ENCODE data around the gene LRRC36. TPM values are rescaled to one million over a fixed set of nuclear protein-coding genes. Genes with fewer than 3 reads are reported as not detected.
"Not testable (repeated sequence)": the region's sequence is repeated elsewhere in the genome, so short reads cannot be mapped to it uniquely, and the experiment has no call there.

LRRC36 gene
- total RNA-seq, 8 experiments from 2014 or later: 0.43 to 1.5 (median 1.0) TPM; not detected in 4

GRCh38 chr16:67407176-67407787 is 80.7 kb downstream of the LRRC36 start:
- Histone ChIP-seq H3K27ac (no peak overlapping the region), H3K4me3 (no peak overlapping the region), H3K4me1 (replicated peaks in 1 of 2) (peaks cover 0 to under 1% of the 10 kb centered on the region in 2 donors)
- in situ Hi-C loops (cut with MboI; ENCODE audit: low pct_unique_long_range_greater_than_20kb in 2 of 9, low sequenced_read_pairs in 9 of 9, unreplicated experiment in 9 of 9): loop anchor here in 4 of 9 experiments (25.0 kb wide), 3 partner anchors 145 to 470 kb away; partner anchors contain the start of genes CES2 (in 1 of the 4), CIAO2B (in 1 of the 4), FHOD1 (in 1 of the 4) and RRAD (in 1 of the 4)
- no peak for ATAC-seq (replicated peaks in 6 of 8)
- WGBS, 10 experiments: 23 to 100% (median 91%) methylated on average over 1 to 6 of the region's 7 CpGs; no CpG with 5 or more reads in 4 of the 10 experiments

DNA sequence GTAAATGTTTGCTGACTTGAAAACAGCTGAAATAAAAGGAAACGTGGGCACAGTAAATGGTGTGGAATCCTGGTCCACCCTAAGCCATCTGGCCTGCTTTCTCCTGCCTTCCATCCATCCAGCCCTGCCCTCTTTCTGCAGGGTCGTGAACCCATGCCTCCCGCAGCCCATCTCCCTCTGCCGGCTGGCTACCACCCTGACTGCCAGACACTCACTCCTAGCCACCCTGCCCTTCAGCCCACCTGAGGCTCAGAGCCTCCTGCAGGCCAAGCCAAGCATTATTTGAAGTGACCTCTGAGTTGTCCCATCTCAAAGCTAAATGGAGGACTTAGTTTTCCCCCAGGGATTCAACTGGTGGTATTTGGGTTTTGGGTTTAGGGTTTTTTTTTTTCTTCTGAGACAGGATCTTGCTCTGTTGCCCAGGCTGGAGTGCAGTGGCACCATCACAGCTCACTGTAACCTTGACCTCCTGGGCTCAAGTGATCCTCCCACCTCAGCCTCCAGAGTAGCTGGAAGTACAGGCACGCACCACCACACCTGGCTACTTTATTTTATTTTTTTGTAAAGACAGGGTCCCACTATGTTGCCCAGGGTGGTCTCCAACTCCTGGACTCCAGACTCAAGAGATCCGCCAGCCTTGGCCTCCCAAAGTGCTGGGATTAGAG is 81.3 kb downstream of the LRRC36 start:
- in situ Hi-C loops (cut with MboI; ENCODE audit: low pct_unique_long_range_greater_than_20kb in 2 of 9, low sequenced_read_pairs in 9 of 9, unreplicated experiment in 9 of 9): loop anchor here in 4 of 9 experiments (25.0 kb wide), 3 partner anchors 146 to 471 kb away; partner anchors contain the start of genes CES2 (in 1 of the 4), CIAO2B (in 1 of the 4), FHOD1 (in 1 of the 4) and RRAD (in 1 of the 4)
- no peaks in the 10 kb centered on the region for H3K4me1 ChIP-seq (replicated peaks in 1 of 2)
- H3K27ac ChIP-seq: no peak overlapping the region
- 20 to 100% (median 60%) methylated on average over 1 to 4 of the region's 6 CpGs; no CpG with 5 or more reads in 4 of the 10 experiments for WGBS, 10 experiments
- peak in 2 of 8 experiments; percentile 25 to 65 for ATAC-seq (replicated peaks in 6 of 8)
- no peak overlapping the region for H3K4me3 ChIP-seq

GRCh38 chr16:67409631-67410030 is 83.0 kb downstream of the LRRC36 start:
- ATAC-seq (replicated peaks in 6 of 8): no peak
- in situ Hi-C loops (cut with MboI; ENCODE audit: low pct_unique_long_range_greater_than_20kb in 2 of 9, low sequenced_read_pairs in 9 of 9, unreplicated experiment in 9 of 9): loop anchor here in 4 of 9 experiments (25.0 kb wide), 3 partner anchors 147 to 472 kb away; partner anchors contain the start of genes CES2 (in 1 of the 4), CIAO2B (in 1 of the 4), FHOD1 (in 1 of the 4) and RRAD (in 1 of the 4)

DNA sequence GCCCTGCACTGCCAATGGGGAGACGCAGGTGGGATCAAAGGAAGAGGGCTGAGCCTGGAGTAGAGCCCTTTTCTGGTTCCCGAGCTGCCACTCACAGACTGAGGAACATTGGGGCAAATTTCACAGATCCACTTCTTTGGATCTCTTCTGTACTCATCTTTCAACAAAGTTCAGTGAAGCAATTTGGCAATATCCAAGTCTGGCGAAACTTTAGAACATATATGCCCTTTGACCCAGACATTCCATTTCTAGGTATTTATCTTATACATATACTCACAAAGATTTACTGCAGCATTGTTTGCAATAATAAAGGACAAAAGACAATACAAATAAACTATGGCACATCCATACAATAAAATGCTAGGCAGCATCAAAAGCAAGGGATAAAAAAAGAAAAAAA is 84.7 kb downstream of the LRRC36 start:
- H3K4me1 ChIP-seq (replicated peaks in 1 of 2): peaks cover 2 to 16% of the 10 kb centered on the region in 2 donors
- no peak overlapping the region for H3K4me3 ChIP-seq
- in situ Hi-C loops (cut with MboI; ENCODE audit: low pct_unique_long_range_greater_than_20kb in 2 of 9, low sequenced_read_pairs in 9 of 9, unreplicated experiment in 9 of 9): loop anchor here in 4 of 9 experiments (25.0 kb wide), 3 partner anchors 149 to 474 kb away; partner anchors contain the start of genes CES2 (in 1 of the 4), CIAO2B (in 1 of the 4), FHOD1 (in 1 of the 4) and RRAD (in 1 of the 4)
- 74 to 100% (median 100%) methylated on average over 1 to 3 of the region's 3 CpGs; no CpG with 5 or more reads in 3 of the 10 experiments for whole genome bisulfite sequencing, 10 experiments
- H3K27ac ChIP-seq: no peak overlapping the region
- no peak for ATAC-seq (replicated peaks in 6 of 8)

More at GRCh38 chr16:67409631-67410030, 83.0 kb downstream of the LRRC36 start:
- Histone ChIP-seq H3K27ac (no peak overlapping the region), H3K4me1 (replicated peaks in 1 of 2) (peaks cover 0 to 10% of the 10 kb centered on the region in 2 donors), H3K4me3 (no peak overlapping the region)
- WGBS, 10 experiments: 80 to 100% (median 100%) methylated on average over 1 to 3 of the region's 9 CpGs; no CpG with 5 or more reads in 6 of the 10 experiments

- in situ Hi-C loops (cut with MboI; ENCODE audit: low pct_unique_long_range_greater_than_20kb in 2 of 9, low sequenced_read_pairs in 9 of 9, unreplicated experiment in 9 of 9): loop anchor here in 4 of 9 experiments (25.0 kb wide), 3 partner anchors 150 to 475 kb away; partner anchors contain the start of genes CES2 (in 1 of the 4), CIAO2B (in 1 of the 4), FHOD1 (in 1 of the 4) and RRAD (in 1 of the 4)
- no peak for ATAC-seq (replicated peaks in 6 of 8)
- WGBS, 10 experiments: 0 to 89% (median 17%) methylated on average over 1 of the region's 2 CpGs; no CpG with 5 or more reads in 5 of the 10 experiments
- Histone ChIP-seq H3K4me1 (replicated peaks in 1 of 2) (peaks cover 2 to 19% of the 10 kb centered on the region in 2 donors), H3K4me3 (no peak overlapping the region), H3K27ac (no peak overlapping the region)
Measured at GRCh38 chr16:67412294-67412693, 85.7 kb downstream of the LRRC36 start.

DNA sequence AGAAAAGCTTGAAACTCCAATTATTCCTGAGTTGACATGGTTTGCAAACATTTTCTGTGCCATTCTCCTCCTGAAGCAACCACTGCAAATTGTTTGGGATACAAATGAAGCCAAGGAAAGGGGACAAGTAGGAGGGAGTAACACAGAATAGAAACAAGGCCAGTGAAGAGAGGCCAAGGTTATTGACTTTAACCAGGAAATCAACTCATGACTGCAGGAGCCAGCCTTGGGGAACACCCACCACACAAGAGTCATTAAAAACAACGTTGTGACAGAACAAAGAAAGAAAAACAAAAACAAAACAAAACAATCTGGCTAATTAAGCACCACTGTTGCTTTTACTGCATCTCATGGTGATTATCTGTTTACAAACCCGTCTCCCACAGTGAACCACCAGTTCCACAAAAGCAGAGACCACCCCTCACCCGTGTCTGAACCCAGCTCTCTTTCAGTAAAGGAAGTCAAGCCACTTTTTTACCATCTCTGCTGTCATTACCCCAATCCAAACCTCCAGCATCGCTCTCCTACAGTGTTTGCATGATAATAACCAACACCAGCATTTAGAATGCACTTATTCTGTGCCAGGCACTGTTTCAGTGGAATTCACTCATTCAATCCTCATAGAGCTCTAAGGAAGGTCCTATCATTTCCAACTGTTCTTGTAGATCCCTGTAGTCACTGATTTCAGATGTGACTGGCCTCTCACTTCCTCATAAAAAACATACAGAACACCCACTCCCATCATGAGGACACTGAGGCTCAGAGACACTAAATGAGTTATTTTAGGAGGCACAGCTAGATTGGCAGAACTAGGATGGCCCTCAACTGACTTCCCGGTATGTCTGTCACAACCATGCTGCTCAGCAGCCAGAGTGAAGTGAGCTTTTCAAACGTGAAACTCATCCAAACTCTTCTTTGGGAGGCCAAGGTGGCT is 87.6 kb downstream of the LRRC36 start:
- H3K27ac ChIP-seq: no peak overlapping the region
- H3K4me3 ChIP-seq: no peak overlapping the region
- in situ Hi-C loops (cut with MboI; ENCODE audit: low pct_unique_long_range_greater_than_20kb in 2 of 9, low sequenced_read_pairs in 9 of 9, unreplicated experiment in 9 of 9): loop anchor here in 4 of 9 experiments (25.0 kb wide), 3 partner anchors 152 to 477 kb away; partner anchors contain the start of genes CES2 (in 1 of the 4), CIAO2B (in 1 of the 4), FHOD1 (in 1 of the 4) and RRAD (in 1 of the 4)
- peaks cover 2 to 19% of the 10 kb centered on the region in 2 donors for H3K4me1 ChIP-seq (replicated peaks in 1 of 2)
- ATAC-seq (replicated peaks in 6 of 8): no peak
- WGBS, 10 experiments: 0 to 60% (median 24%) methylated on average over 1 to 4 of the region's 6 CpGs; no CpG with 5 or more reads in 1 of the 10 experiments

- not testable (repeated sequence) for H3K27ac ChIP-seq; ATAC-seq (replicated peaks in 6 of 8)
- Histone ChIP-seq H3K4me1 (replicated peaks in 1 of 2) (peaks cover 2 to 19% of the 10 kb centered on the region in 2 donors), H3K4me3 (peak overlapping the region; percentile 44 to 69 (median 57))
- in situ Hi-C loops (cut with MboI; ENCODE audit: low pct_unique_long_range_greater_than_20kb in 2 of 9, low sequenced_read_pairs in 9 of 9, unreplicated experiment in 9 of 9): loop anchor here in 4 of 9 experiments (25.0 kb wide), 3 partner anchors 153 to 478 kb away; partner anchors contain the start of genes CES2 (in 1 of the 4), CIAO2B (in 1 of the 4), FHOD1 (in 1 of the 4) and RRAD (in 1 of the 4)
- WGBS, 10 experiments: 60 to 92% (median 80%) methylated on average over 1 to 5 of the region's 19 CpGs; no CpG with 5 or more reads in 7 of the 10 experiments
Measured at GRCh38 chr16:67415421-67415820, 88.8 kb downstream of the LRRC36 start.

GRCh38 chr16:67415872-67416793 is 89.5 kb downstream of the LRRC36 start, which contains the start of gene ZDHHC1:
TSS of gene ZDHHC1 (minus strand) at chr16:67416477. CDS start at chr16:67407775, 8,702 bp downstream.
- in situ Hi-C loops (cut with MboI; ENCODE audit: low pct_unique_long_range_greater_than_20kb in 2 of 9, low sequenced_read_pairs in 9 of 9, unreplicated experiment in 9 of 9): loop anchor here in 4 of 9 experiments (25.0 kb wide), 3 partner anchors 154 to 479 kb away; partner anchors contain the start of genes CES2 (in 1 of the 4), CIAO2B (in 1 of the 4), FHOD1 (in 1 of the 4) and RRAD (in 1 of the 4)
- 0 to 44% (median 8%) methylated on average over 1 to 10 of the region's 73 CpGs; no CpG with 5 or more reads in 2 of the 10 experiments for WGBS, 10 experiments

GRCh38 chr16:67417333-67418061 is 90.9 kb downstream of the LRRC36 start:
- ATAC-seq (replicated peaks in 6 of 8): no peak
- Histone ChIP-seq H3K4me3 (no peak overlapping the region), H3K4me1 (replicated peaks in 1 of 2) (peaks cover 2 to 19% of the 10 kb centered on the region in 2 donors), H3K27ac (no peak overlapping the region)
- WGBS, 10 experiments: 38 to 100% (median 86%) methylated on average over 1 to 2 of the region's 2 CpGs; no CpG with 5 or more reads in 1 of the 10 experiments
- in situ Hi-C loops (cut with MboI; ENCODE audit: low pct_unique_long_range_greater_than_20kb in 2 of 9, low sequenced_read_pairs in 9 of 9, unreplicated experiment in 9 of 9): loop anchor here in 4 of 9 experiments (25.0 kb wide), 3 partner anchors 155 to 480 kb away; partner anchors contain the start of genes CES2 (in 1 of the 4), CIAO2B (in 1 of the 4), FHOD1 (in 1 of the 4) and RRAD (in 1 of the 4)

More at GRCh38 chr16:67415872-67416793, 89.5 kb downstream of the LRRC36 start, which contains the start of gene ZDHHC1:
- Histone ChIP-seq H3K27ac (peak within 1 kb of the TSS; percentile 5 to 58), H3K4me1 (replicated peaks in 1 of 2) (peaks cover 2 to 19% of the 10 kb centered on the region in 2 donors), H3K4me3 (peak within 1 kb of the TSS; percentile 44 to 69 (median 57))
- peak; percentile 94 to 97 (median 96) for ATAC-seq (replicated peaks in 6 of 8)

DNA sequence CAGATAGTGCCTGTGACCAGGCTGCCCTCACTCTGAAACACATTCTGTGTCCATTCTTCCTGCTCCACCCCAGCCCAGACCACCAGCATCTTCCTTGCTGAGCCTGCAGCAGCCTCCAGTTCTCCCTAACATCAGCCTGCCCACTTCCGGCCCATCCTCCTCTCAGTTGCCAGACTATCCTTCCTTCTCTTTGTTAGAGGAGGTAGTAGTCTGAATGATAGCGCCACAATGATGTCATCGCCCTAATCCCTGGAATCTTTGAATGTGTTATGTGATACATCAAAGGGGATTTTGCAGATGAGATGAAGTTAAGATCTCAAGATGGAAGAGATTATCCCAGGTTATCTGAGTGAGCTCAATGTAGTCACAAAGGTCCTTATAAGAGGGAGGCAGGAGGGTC is 92.9 kb downstream of the LRRC36 start:
- no peak for ATAC-seq (replicated peaks in 6 of 8)
- in situ Hi-C loops (cut with MboI; ENCODE audit: low pct_unique_long_range_greater_than_20kb in 2 of 9, low sequenced_read_pairs in 9 of 9, unreplicated experiment in 9 of 9): loop anchor here in 4 of 9 experiments (25.0 kb wide), 3 partner anchors 157 to 482 kb away; partner anchors contain the start of genes CES2 (in 1 of the 4), CIAO2B (in 1 of the 4), FHOD1 (in 1 of the 4) and RRAD (in 1 of the 4)
- H3K4me3 ChIP-seq: no peak overlapping the region
- WGBS, 10 experiments: 58 to 95% (median 92%) methylated on average over 2 to 3 of the region's 3 CpGs; no CpG with 5 or more reads in 4 of the 10 experiments
- peaks cover 12 to 21% of the 10 kb centered on the region in 2 donors for H3K4me1 ChIP-seq (replicated peaks in 1 of 2)
- no peak overlapping the region for H3K27ac ChIP-seq

Measured in motor neuron (in vitro differentiated cells).